SK-N-SH treated with all-trans-retinoic acid at 6 μM for 48 hours (cell line): ENCODE data around the gene ASTN2.

Source experiments
- BACH2 ChIP-seq: fragments of 250-450 bp; sonication (Bioruptor Pico); IDR thresholded peaks from 2 replicates; pipeline ENCODE4 v1.9.0; 2021; ENCODE audit warnings: mild to moderate bottlenecking, borderline replicate concordance
- ESRRG ChIP-seq: fragments of 250-450 bp; sonication (Bioruptor Pico); IDR thresholded peaks from 2 replicates; pipeline ENCODE4 v1.6.1; 2021; ENCODE audit warnings: mild to moderate bottlenecking
- ISL1 ChIP-seq: fragments of 250-450 bp; sonication (Bioruptor Pico); IDR thresholded peaks from 2 replicates; pipeline ENCODE4 v2.1.2; 2022; ENCODE audit warnings: mild to moderate bottlenecking, moderate library complexity
- PATZ1 ChIP-seq: fragments of 250-450 bp; sonication (Bioruptor Pico); IDR thresholded peaks from 2 replicates; pipeline ENCODE4 v1.8.0; 2020; ENCODE audit warnings: mild to moderate bottlenecking, moderate library complexity, borderline replicate concordance
- PPARA ChIP-seq: fragments of 250-450 bp; sonication (Bioruptor Pico); IDR thresholded peaks from 2 replicates; pipeline ENCODE4 v1.5.0; 2020; ENCODE audit warnings: mild to moderate bottlenecking, borderline replicate concordance
- SNAI2 ChIP-seq: fragments of 250-450 bp; sonication (Bioruptor Pico); IDR thresholded peaks from 2 replicates; pipeline ENCODE4 v1.5.0; 2020; ENCODE audit warnings: mild to moderate bottlenecking, moderate library complexity
- ZC3H10 ChIP-seq: fragments of 250-450 bp; sonication (Bioruptor Pico); IDR thresholded peaks from 2 replicates; pipeline ENCODE4 v1.5.1; 2021; ENCODE audit warnings: mild to moderate bottlenecking, moderate library complexity
- ZFP3 ChIP-seq: fragments of 250-450 bp; sonication (Bioruptor Pico); IDR thresholded peaks from 2 replicates; pipeline ENCODE4 v1.5.0; 2020; ENCODE audit warnings: mild to moderate bottlenecking, moderate library complexity
- ZFP30 ChIP-seq: fragments of 450-650 bp; formaldehyde crosslinking; IDR thresholded peaks from 2 replicates; pipeline ENCODE4 v1.5.0; 2022; ENCODE audit warnings: mild to moderate bottlenecking, moderate library complexity
- ZNF70 ChIP-seq: fragments of 450-650 bp; formaldehyde crosslinking; IDR thresholded peaks from 2 replicates; pipeline ENCODE4 v1.5.0; 2020; ENCODE audit warnings: mild to moderate bottlenecking, moderate library complexity
- ZNF8 ChIP-seq: fragments of 450-650 bp; formaldehyde crosslinking; IDR thresholded peaks from 2 replicates; pipeline ENCODE4 v1.5.0; 2020; ENCODE audit warnings: mild to moderate bottlenecking, moderate library complexity

DNA sequence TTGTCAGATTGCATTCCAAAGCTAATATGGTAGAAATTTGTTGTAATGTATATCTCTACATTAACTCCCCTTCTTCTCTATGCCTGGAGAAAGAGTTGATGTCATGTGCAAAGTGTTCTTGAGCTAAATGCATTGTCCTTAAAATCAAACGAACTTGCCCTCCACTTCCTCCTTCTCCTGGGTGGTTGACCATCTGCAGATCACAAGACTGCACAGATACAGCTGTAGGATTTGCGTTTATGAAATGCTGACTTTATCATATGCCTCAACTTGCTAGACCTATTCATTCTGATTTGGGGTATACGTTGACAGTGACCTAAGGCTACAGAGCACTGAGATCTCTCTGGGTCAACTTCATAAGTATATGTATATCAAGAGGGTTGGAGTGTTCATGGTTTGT, 719.4 kb downstream of the ASTN2 start:
- TF ChIP-seq ZFP3 (CRISPR knock-in tag), result no peak
- TF ChIP-seq ZNF70 (CRISPR knock-in tag), result no peak
- TF ChIP-seq PATZ1, result no peak
- TF ChIP-seq ZNF8 (CRISPR knock-in tag), result no peak
- TF ChIP-seq ZC3H10, result no peak
- TF ChIP-seq SNAI2 (CRISPR knock-in tag), result no peak
- TF ChIP-seq ISL1 (CRISPR knock-in tag), result no peak
- TF ChIP-seq ESRRG (CRISPR knock-in tag), result no peak
- no peak for TF ChIP-seq BACH2 (CRISPR knock-in tag)
- TF ChIP-seq ZFP30 (CRISPR knock-in tag), result no peak
- TF ChIP-seq PPARA, result no peak
